Measurements from ENCODE around the gene DRAM2.

GRCh38 chr1:111085676-111086075 lies 54.2 kb downstream of the DRAM2 start:
- TF ChIP-seq CTCF (conservative IDR thresholded peaks at IDR 0.05; ENCODE audit: low read depth, low read length) = no peak
- TF ChIP-seq RAD21 (IDR thresholded peaks at IDR 0.05; ENCODE audit: low read length) = no peak
- TF ChIP-seq CEBPB (IDR thresholded peaks at IDR 0.05; ENCODE audit: low read depth, low read length) = no peak
- TF ChIP-seq USF2 (IDR thresholded peaks at IDR 0.05; ENCODE audit: low read depth, low read length) = no peak
- no peak for TF ChIP-seq POLR2A (IDR thresholded peaks at IDR 0.05; ENCODE audit: low read depth, low read length)
- no peak for TF ChIP-seq MAFK (IDR thresholded peaks at IDR 0.05; ENCODE audit: low read depth, low read length)
- no peak for TF ChIP-seq RFX5 (IDR thresholded peaks at IDR 0.05; ENCODE audit: low read depth, low read length)
